ENCODE data around the gene DPH7.
"Not testable (repeated sequence)": the region's sequence is repeated elsewhere in the genome, so short reads cannot be mapped to it uniquely, and the experiment has no call there.

The DPH7 gene

DNA sequence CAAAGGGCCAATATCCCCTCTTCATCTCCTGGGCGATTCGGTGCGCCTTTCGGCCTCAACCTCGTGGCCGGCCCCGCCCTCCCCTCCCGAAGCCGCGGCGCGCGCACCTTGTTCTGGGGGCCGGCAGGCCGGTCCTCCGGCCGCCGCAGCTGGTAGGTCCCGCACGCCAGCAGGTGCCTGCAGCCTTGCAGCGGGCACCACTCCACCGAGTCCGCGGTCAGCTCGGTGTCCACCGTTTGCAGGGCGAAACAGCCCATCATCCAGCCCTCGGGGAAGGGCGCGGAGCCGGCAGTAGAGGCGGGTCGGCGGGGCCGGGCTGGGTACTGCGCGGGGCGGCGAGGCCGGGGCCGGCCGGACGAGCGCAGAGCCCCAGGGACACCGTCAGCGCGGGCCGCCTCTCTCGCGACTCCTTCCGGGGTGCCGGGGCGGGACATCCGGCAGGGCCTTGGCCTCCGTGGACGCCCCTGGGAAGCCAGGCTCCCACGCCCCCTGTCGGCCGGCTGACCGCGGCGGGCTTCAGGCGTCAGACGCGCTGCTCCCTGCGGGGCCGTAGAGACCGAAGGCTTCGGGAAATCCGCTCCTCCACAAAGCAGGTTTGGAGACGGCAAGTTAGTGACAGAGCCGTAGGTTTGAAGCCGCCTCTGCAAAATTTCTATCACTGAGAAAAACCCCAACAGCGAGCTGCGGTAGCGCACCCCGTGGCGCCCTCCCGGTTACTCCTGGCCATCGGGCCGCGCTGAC, at the start of gene DPH7:
TSS of gene DPH7 (minus strand) at position 408 of the 741 bp plus-strand sequence. CDS start at position 260, 148 bp downstream.
- DNase-seq, result peak; percentile 98

GRCh38 chr9:137627406-137627805, 48.7 kb upstream of the DPH7 start:
- not testable (repeated sequence) for DNase-seq

GRCh38 chr9:137626464-137626863, 47.7 kb upstream of the DPH7 start:
- no peak for DNase-seq

- not testable (repeated sequence) for DNase-seq
Measured at GRCh38 chr9:137622211-137622610, 43.5 kb upstream of the DPH7 start.

DNA sequence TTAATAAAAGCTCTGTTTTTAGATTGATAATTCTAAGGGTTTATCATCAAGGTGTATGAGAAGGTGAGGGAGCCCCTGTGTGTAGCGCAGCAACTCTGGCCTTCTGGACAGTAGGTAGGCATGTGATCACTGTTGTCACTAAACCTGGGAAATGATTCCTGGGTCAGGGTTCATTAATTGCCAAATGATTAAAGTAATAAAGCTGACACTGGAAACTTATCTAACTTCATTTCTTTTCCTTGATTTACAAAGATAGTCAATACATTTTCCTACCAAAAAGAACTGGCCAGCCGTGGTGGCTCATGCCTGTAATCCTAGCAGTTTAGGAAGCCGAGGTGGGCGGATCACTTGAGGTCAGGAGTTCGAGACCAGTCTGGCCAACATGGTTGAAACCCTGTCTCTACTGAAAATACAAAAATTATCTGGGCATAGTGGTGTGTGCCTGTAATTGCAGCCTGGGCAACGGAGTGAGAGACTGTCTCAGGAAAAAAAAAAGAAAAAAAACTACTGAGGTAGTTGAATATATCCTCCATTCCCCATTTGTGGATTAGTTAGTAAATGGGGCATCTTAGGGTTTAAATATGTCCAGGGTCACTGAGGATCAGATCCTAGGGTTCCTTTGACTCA, 42.5 kb upstream of the DPH7 start:
- DNase-seq, result no peak

DNA sequence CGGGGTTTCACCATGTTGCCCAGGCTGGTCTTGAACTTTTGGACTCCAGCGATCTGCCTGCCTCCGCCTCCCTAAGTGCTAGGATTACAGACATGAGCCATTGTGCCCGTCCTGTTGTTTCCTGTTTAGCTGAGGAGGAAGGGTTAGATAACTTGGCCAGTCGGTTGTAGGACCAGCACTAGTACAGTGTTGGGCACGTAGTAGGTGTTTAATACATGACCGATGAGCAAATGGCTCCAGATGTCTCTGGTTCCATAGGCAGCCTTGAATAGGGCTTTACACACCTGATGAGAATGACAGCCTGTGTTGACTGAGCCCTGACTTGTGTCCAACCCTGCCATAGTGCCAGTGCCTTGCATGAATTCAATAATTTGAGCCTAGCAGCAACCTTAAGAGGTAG, 41.9 kb upstream of the DPH7 start:
- DNase-seq, result no peak

- no peak for DNase-seq
Measured at GRCh38 chr9:137620048-137620405, 41.3 kb upstream of the DPH7 start.

DNA sequence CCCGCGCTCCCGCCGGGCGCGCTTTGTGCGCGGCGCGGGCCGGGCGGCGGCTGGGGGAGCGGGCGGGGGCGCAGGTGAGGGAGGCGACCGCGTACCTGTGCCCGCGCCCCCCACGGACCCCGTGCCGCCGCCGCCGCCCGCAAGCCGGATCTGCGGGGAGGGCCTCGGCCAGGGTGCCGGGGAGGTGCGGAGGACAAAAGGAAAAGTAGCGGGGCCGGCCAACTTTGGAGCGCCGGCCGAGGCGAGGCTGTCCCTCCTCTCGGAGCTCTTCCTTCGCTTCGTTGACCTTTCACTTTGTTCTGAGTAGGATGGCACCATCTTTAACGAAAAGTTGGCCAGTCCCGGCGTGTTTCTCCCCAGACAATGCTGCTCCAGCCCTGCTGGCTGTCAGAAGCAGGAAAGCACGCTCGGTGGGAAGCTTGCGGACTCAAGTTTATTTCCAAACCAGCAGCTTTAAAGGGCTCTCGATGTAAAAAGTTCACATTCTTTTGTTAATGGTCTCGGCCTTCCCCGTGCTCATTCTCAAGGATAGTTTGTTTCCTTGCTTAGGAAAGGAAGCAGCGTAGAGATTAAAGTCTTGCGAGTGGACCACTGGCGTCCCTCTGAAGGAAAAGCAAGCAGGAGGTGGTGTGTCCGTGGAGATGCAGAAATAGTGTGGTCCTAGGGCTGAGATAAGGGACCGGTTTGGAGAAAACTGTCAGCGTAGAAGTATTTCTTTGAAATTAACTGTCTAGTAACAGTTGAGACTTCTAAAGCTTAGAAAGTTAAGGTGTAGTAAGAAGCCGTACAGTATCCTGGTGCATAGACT, 40.7 kb upstream of the DPH7 start:
- peak; percentile 38 for DNase-seq

GRCh38 chr9:137618105-137619067, 39.7 kb upstream of the DPH7 start, which contains the start of gene EHMT1:
EHMT1 (plus strand) TSS chr9:137619005; CDS start chr9:137619029, 24 bp downstream.
- DNase-seq, result peak; percentile 89

DNA sequence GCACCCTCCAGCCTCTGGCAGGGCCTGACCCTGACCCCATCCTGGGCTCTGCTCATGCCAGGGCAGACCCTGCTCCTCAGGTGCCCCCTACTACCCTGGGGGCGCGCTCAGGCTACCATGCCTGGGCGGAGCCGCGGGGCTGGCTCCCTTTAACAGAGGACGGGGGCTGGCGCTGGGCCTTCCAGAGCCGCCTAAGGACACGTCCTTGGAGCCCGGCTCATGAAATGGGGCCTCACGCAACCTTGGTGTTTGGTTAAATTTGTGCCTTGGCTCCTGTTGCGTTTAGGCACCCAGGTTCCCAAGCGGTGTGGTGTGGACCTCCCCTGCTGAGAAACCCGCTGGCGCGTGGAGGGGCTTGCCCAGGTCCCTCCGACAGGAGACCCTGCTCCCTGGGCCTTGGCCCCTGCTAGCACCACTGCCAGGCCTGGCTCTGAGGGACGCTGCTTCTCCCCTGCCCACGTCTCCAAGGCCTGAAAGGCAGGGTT, 36.7 kb upstream of the DPH7 start:
- no peak for DNase-seq

GRCh38 chr9:137614631-137615386, 36.1 kb upstream of the DPH7 start:
- DNase-seq, result no peak

GRCh38 chr9:137613738-137614523, 35.2 kb upstream of the DPH7 start:
- DNase-seq, result no peak

DNA sequence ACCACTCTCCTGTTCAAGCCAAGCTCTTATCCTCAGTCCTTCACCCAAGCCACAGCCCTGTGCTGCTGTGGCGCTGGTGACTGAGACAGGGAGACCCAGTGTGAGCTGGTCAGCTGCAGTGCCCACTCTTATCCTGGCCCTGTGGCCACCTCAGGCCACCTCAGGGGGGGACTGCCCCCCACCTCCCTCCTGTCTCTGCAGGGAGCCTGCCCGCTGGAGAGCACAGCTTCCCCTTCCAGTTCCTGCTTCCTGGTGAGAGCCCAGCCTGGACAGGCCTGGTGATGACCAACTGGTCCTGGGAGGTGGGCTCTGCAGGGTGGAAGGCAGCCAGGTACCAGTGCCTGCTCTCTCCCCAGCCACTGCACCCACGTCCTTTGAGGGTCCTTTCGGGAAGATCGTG, 34.5 kb upstream of the DPH7 start:
- no peak for DNase-seq

GRCh38 chr9:137612741-137613142, 34.0 kb upstream of the DPH7 start:
- no peak for DNase-seq

DNA sequence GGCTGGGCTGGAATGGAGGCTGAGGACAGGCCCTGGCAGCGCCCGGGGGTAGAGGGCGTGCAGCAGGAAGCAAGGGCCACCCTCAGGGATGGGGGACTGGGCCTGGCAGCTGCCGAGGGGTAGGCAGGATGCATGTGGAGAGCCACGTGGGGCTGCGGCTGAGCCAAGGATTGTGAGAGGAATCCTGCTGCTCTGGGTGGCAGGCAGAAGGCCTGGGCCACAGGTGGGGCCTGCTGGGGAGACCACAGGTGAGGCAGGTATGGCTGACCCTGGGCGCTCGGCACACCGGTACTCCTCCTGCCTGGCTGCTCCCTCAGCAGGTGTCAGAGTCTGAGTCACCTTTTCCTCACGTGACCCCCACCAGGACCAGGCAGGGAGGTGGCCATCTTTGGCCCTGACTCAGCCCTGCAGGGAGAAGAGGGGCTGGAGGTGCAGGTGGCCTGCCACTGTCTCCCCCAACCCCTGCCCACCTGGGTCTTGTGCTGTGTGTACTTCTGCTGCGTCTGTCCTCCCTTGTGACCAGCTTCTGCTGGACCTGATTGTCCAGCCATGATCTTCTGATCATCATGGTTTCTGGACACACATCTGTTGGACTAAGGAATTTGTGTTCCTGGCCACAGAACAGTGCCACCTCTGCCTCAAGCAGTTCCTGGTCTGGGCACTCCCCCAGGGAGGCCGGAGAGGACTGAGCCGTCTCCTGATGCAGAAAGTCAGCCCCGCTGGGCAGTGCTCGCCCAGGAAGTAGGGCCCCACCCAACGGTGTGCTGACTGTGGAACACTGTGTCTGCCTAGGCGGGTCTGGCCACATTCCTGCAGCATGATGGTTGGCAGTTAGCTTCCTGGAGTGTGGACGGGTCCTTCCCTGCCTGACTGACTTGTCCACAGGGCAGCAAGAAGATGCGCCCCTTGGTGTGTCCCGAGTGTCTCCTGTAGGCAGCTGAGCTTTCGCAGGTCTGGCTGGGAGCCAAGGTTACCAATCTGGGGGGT, 33.2 kb upstream of the DPH7 start:
- peak; percentile 55 for DNase-seq

- DNase-seq, result no peak
Measured at GRCh38 chr9:137610944-137611343, 32.2 kb upstream of the DPH7 start.

DNA sequence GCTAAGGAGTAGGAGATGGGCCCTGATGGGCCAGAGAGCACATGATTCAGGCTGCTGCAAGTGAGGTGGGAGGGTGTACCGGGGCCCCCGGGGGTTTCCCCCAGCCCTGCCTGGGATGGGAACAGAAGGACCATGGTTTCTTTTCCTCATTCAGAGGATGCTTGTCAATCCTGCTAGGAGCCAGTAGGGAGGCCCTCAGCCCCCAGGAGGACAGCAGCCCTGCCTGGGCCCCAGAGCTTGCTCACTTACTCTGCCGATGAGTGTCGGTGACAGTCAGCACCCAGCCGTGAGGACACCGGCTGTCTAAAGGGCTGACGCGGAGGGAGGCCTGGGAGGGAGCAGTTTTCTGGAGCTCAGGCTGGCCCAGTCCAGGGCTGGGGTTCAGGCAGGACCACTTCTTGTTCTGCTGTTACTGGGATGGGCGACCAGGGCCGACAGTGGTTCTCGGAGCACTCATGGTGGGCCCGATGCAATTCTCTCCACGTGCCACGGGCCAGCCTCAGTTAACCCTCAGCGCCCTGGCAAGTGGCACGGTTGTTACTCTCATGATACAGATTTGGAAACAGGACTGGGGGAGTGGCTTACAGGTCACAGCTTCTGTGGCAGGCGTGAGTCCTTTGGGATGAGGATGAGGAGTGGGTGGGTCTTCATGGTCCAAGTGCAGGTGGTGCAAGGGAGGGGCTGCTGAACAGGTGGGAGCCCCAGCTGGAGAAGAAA, 28.6 kb upstream of the DPH7 start:
- no peak for DNase-seq

- DNase-seq, result no peak
Measured at GRCh38 chr9:137606734-137607138, 28.0 kb upstream of the DPH7 start.
